Pancreas (tissue), 10 donors: Measurements from ENCODE around the gene APBB2. TPM values are rescaled to one million over a fixed set of nuclear protein-coding genes. Genes with fewer than 3 reads are reported as not detected.

Experiments used
- ATAC-seq, 4 donors: fragments of 200-7000 bp; cut with Tn5 transposase; one replicate each; pipeline versions ENCODE4 v1.8.0 to v1.9.1; 2020; ENCODE audit warnings: mild to moderate bottlenecking in 4 of 4, moderate library complexity in 4 of 4
- DNase-seq, 6 donors: peaks; one replicate each; pipeline ENCODE4 v3.0.0-alpha.2; 2020
- FAIRE-seq: peaks from 2 replicates; lab custom pipeline; 2012; peaks lifted over from hg19 to GRCh38; lab: Jason Lieb, UNC
- H3K27ac ChIP-seq, 4 donors: fragments of 200-600 bp; sonication (generic); 1 replicate in 3 of 4; 2 replicates in 1 of 4; pipeline versions ENCODE4 v1.5.0 to v1.8.0; 2020
- H3K27me3 ChIP-seq, 4 donors: fragments of 200-600 bp; one replicate each; pipeline ENCODE4 v1.8.0; 2021
- H3K36me3 ChIP-seq, 3 donors: fragments of 200-600 bp; sonication (generic) in 1 of 3; one replicate each; pipeline versions ENCODE4 v1.5.0 to v1.8.0; 2020 to 2021
- H3K4me1 ChIP-seq, 3 donors: fragments of 200-600 bp; one replicate each; pipeline ENCODE4 v1.8.0; 2021
- H3K4me3 ChIP-seq, 4 donors: fragments of 200-600 bp; sonication (generic) in 2 of 4; one replicate each; pipeline versions ENCODE4 v1.5.0 to v1.8.0; 2020 to 2021
- H3K9me3 ChIP-seq, 4 donors: fragments of 200-600 bp; one replicate each; pipeline ENCODE4 v1.8.0; 2021
- WGBS, 2 donors: extraction: QIAGEN DNeasy Blood & Tissue Kit; methylation state at CpG; one replicate each; pipeline ENCODE4 v1.1.7; 2013; 5-methylcytosine and 5-hydroxymethylcytosine counted together
- intact Hi-C, 3 donors: fragments of 100-400 bp; cut with DNase I; formaldehyde crosslinking; loops; one replicate each; pipeline versions ENCODE4 v1.11.1 to v1.14.2; 2022
- polyA plus RNA-seq, 2 donors: library from polyadenylated mRNA; stranded (reverse); fragments of 200-250 nt; gene quantifications; one replicate each; pipeline ENCODE4 v1.2.3, GENCODE V29; 2013
- total RNA-seq, 6 donors: library from RNA; stranded (reverse); fragmentation: NEBNext Ultra II Directional in 4 of 6; extraction: Animal tissue kit (Norgen Biotek cat#: 25700) in 4 of 6; gene quantifications; one replicate each; pipeline versions ENCODE4 v1.2.1 to v1.2.4, GENCODE V29; 2021 to 2023
- TF ChIP-seq, protein P1 (sequence below), 4 donors: fragments of 200-600 bp; sonication (generic) in 3 of 4; IDR thresholded peaks; one replicate each; pipeline versions ENCODE4 v1.5.0 to v1.8.0; 2021; ENCODE audit warnings: antibody characterized with exemption in 4 of 4
- donor health status: healthy with polysubstance abuse.
- donor health status: DM: no; HTN: no; CAD: no; lungs with moderate emphysema.
- donor health status: DM: no; HTN: no; CAD: no.
- donor health status: control.
- donor health status: control.
- donor health status: Bipolar disorder and iron deficiency.
- donor health status: DM: yes; HTN: yes; CAD: no.
- donor health status: DM: no; HTN: no; CAD: no.
- donor health status: DM: no; HTN: no; CAD: no.
- donor health status: DM: yes; HTN: yes; CAD: no.

Gene APBB2
- total and polyA plus RNA-seq, 8 donors = 9.1 to 21.6 (median 11.5) TPM

DNA sequence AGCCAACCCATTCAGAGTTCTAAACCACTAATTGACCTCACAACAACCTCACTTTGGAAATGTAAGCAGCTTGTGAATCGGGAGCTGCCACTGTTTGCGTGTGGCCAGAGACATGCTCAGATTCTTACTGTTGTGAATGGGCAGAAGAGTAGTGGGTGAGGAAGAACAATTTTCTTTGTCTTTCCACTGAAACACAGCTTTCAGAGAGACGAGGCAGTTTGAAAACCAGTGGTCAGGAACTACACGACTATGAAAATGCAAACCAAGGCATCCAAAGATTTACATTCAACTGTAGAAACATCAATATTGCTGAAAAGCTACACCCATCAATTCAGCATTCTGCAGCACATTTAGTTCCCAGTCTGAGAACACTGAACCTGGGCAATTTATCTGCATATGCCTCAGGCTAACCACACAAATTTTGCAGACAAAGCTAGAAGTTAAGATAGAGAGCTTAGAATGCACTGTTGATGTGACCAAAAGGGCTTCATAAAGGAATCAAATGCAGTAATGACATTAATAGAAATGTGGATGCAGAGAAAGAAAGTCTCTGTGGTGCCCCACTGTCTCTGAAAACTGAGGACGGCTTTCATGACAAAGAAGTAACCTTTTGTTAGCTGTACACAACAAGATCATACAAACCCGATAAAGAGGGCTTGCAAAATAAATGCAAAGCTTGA, 134.3 kb downstream of the APBB2 start:
- H3K36me3 ChIP-seq = no peaks in the 10 kb centered on the region
- no peak for DNase-seq
- TF ChIP-seq, protein P1, sequence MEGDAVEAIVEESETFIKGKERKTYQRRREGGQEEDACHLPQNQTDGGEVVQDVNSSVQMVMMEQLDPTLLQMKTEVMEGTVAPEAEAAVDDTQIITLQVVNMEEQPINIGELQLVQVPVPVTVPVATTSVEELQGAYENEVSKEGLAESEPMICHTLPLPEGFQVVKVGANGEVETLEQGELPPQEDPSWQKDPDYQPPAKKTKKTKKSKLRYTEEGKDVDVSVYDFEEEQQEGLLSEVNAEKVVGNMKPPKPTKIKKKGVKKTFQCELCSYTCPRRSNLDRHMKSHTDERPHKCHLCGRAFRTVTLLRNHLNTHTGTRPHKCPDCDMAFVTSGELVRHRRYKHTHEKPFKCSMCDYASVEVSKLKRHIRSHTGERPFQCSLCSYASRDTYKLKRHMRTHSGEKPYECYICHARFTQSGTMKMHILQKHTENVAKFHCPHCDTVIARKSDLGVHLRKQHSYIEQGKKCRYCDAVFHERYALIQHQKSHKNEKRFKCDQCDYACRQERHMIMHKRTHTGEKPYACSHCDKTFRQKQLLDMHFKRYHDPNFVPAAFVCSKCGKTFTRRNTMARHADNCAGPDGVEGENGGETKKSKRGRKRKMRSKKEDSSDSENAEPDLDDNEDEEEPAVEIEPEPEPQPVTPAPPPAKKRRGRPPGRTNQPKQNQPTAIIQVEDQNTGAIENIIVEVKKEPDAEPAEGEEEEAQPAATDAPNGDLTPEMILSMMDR (IDR thresholded peaks at IDR 0.05) = no peak
- ATAC-seq = no peak
- peaks cover 0 to 3% (median 0%) of the 10 kb centered on the region in 3 donors for H3K4me1 ChIP-seq
- H3K27ac ChIP-seq = no peak overlapping the region
- WGBS, 2 donors = 73 to 89% methylated on average over 6 of the region's 6 CpGs
- H3K9me3 ChIP-seq = no peaks in the 10 kb centered on the region
- H3K4me3 ChIP-seq = no peak overlapping the region
- H3K27me3 ChIP-seq = no peaks in the 10 kb centered on the region
- intact Hi-C loops = no loop called here
- no peak for FAIRE-seq

DNA sequence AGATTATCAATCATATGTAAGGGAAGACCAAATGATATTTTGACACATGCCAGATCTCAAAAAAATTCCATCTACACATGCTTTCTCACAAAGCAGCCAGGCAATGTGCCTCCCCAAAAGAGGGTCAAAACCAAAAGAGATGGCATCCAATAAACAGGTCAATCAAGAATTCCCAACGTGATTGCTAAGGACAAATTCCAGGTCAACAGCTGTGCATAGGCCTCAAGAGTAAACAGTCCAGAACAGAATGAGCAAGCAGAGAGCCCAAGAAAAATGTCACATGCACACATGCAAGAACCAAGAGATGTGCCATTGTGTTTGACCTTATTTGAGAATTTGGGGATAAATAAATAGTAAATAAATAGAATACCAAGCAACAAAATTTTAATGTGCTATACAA, 136.7 kb downstream of the APBB2 start:
- H3K9me3 ChIP-seq = no peaks in the 10 kb centered on the region
- FAIRE-seq (no peak), ATAC-seq (peak in 2 of 4 donors; percentile 44 to 47), DNase-seq (no peak)
- intact Hi-C loops = no loop called here
- TF ChIP-seq, protein P1 (IDR thresholded peaks at IDR 0.05) = no peak
- no peak overlapping the region for H3K27ac ChIP-seq
- H3K4me3 ChIP-seq = no peak overlapping the region
- no peaks in the 10 kb centered on the region for H3K27me3 ChIP-seq
- no peaks in the 10 kb centered on the region for H3K36me3 ChIP-seq
- H3K4me1 ChIP-seq = peaks cover 0 to 3% (median 0%) of the 10 kb centered on the region in 3 donors
- WGBS, 2 donors = 0 to 4% methylated on average over 1 of the region's 1 CpG

DNA sequence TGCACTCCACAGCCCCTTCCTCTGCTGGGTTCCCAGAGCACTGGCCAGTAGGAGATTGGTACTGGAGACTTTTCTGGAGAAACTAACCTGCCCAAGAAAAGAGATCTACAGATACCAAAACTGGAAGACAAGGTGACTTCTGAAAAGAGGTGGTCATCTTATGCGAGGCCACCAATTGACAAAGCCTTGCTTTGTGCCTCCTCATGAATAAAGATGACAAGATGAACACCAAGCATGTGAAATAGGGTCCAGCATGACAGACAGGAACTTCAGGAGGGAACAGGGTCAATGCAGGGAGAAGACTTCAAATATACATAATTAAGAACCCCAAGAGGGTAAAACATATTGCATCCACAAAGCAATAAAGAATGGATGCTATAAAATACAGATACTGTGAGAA, 137.9 kb downstream of the APBB2 start:
- no peak for ATAC-seq
- DNase-seq = no peak
- intact Hi-C loops = no loop called here
- Histone ChIP-seq H3K4me3 (no peak overlapping the region), H3K36me3 (no peaks in the 10 kb centered on the region), H3K27me3 (no peaks in the 10 kb centered on the region), H3K9me3 (no peaks in the 10 kb centered on the region), H3K27ac (no peak overlapping the region), H3K4me1 (peaks cover 0 to 3% (median 0%) of the 10 kb centered on the region in 3 donors)
- no peak for FAIRE-seq
- TF ChIP-seq, protein P1 (IDR thresholded peaks at IDR 0.05) = no peak
- 96 to 100% methylated on average over 1 of the region's 1 CpG for WGBS, 2 donors

DNA sequence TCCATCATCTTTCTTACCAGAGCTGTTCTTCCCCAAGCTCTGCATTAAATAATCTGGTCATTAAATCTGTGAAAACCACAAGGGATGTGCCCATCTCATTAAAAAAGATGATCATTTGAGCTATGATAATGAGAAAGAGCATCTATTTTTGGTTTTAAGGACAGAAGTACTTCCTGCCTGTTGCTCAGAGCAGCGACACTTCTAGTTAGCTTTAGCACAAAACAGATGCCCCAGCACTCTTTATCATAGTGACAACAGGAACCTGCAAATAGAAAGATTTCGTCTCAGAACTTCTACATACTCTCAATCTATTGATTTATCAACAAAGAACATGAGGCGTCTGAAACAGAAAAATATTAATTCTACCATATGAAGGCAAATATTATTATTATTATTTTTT, 140.1 kb downstream of the APBB2 start:
- DNase-seq = no peak
- Histone ChIP-seq H3K27ac (no peak overlapping the region), H3K36me3 (no peaks in the 10 kb centered on the region), H3K4me3 (no peak overlapping the region), H3K4me1 (peaks cover 0 to 5% (median 3%) of the 10 kb centered on the region in 3 donors), H3K9me3 (no peaks in the 10 kb centered on the region), H3K27me3 (no peaks in the 10 kb centered on the region)
- FAIRE-seq = no peak
- TF ChIP-seq, protein P1 (IDR thresholded peaks at IDR 0.05) = no peak
- ATAC-seq = no peak
- WGBS, 2 donors = 85 to 93% methylated on average over 3 of the region's 3 CpGs
- intact Hi-C loops = no loop called here
